ENCODE measurements around the gene LDLRAP1. TPM values are rescaled to one million over a fixed set of nuclear protein-coding genes. Genes with fewer than 3 reads are reported as not detected.
A peak's percentile ranks its signal among the peaks of the same experiment; 100 is the strongest.

LDLRAP1 gene
- total and polyA plus RNA-seq, 9 of the 15 experiments (the other 6 are each of a cell fraction or from before 2014, with no cell fraction given): 0.56 to 29.6 (median 16.2) TPM

DNA sequence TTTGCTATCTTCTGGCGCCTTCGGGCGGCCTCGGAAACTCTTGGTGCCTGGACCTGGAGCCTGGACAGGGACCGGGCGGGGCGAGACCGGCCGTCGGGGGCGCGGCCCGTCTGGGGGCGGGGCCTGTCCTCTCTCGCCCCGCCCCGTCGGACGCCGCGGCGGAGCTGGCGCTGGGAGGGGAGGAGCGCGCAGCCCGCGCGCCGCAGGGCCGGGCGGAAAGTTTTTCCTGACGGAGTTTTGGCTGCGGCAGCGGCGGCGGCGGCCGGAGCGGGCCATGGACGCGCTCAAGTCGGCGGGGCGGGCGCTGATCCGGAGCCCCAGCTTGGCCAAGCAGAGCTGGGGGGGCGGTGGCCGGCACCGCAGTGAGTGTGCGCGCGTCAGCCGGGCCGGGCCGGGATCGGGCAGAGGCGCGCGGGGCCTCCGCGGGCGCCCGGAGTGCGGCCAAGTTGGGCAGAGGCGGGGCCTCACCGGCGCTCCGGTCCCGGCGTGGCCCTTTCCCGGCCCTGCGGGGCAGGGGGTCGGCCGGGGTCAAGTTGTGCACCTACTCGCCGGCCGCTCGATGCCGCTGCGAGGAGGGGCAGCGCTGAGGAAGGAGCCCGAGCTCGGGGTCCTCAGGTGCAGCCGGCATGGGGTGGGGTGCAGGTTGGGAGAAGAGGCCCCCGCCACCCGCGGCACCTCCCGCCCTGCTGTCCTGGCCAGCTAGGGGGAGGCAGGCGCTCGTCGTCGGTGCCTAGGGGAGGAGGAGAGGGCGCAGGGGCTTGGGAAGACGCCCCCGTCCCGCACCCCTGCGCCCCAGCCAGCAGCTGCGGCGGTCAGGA is at the start of gene LDLRAP1 (continued):
- TF ChIP-seq, protein P1, sequence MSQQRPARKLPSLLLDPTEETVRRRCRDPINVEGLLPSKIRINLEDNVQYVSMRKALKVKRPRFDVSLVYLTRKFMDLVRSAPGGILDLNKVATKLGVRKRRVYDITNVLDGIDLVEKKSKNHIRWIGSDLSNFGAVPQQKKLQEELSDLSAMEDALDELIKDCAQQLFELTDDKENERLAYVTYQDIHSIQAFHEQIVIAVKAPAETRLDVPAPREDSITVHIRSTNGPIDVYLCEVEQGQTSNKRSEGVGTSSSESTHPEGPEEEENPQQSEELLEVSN (IDR thresholded peaks at IDR 0.05; ENCODE audit: borderline replicate concordance in 1 of 2, extremely low read depth in 1 of 2, insufficient read depth in 1 of 2, insufficient read length in 1 of 2, low read depth in 1 of 2, low read length in 1 of 2, poor library complexity in 1 of 2, severe bottlenecking in 1 of 2): peak in 1 of 2 experiments; percentile 7
- TF ChIP-seq ZFX (CRISPR knock-in tag; IDR thresholded peaks at IDR 0.05) (peak; percentile 74), SIX5 (IDR thresholded peaks at IDR 0.05; ENCODE audit: borderline replicate concordance in 1 of 2, insufficient read depth in 1 of 2, low read depth in 1 of 2, low read length in 2 of 2) (no peak), RFX7 (CRISPR knock-in tag; IDR thresholded peaks at IDR 0.05) (no peak), CXXC5 (CRISPR knock-in tag; IDR thresholded peaks at IDR 0.05) (peak; percentile 91), CCNT2 (IDR thresholded peaks at IDR 0.05; ENCODE audit: borderline replicate concordance, extremely low read depth, insufficient read length, low read depth, low read length) (peak; percentile 66), POLR2B (IDR thresholded peaks at IDR 0.05; ENCODE audit: low read depth, partially characterized antibody) (no peak), PHF8 (IDR thresholded peaks at IDR 0.05; ENCODE audit: borderline replicate concordance, low read length) (peak; percentile 90; the same call in 1 of the 2 replicates), RAD51 (IDR thresholded peaks at IDR 0.05; ENCODE audit: borderline replicate concordance, low read depth) (no peak), ESRRA (IDR thresholded peaks at IDR 0.05; ENCODE audit: borderline replicate concordance, low read depth) (peak; percentile 45; the same call in 1 of the 2 replicates), MYNN (IDR thresholded peaks at IDR 0.05) (no peak), MYNN (CRISPR knock-in tag; IDR thresholded peaks at IDR 0.05) (no peak), HBP1 (CRISPR knock-in tag; IDR thresholded peaks at IDR 0.05) (no peak), ZNF134 (CRISPR knock-in tag; conservative IDR thresholded peaks at IDR 0.05) (no peak), ZKSCAN8 (CRISPR knock-in tag; IDR thresholded peaks at IDR 0.05) (no peak), ETV1 (tag; conservative IDR thresholded peaks at IDR 0.05; ENCODE audit: low read depth) (no peak), ZNF263 (CRISPR knock-in tag; IDR thresholded peaks at IDR 0.05; ENCODE audit: borderline replicate concordance) (peak; percentile 61), ETV5 (CRISPR knock-in tag; IDR thresholded peaks at IDR 0.05; ENCODE audit: low read depth) (0 out of 2 replicates have a peak, but pooled peaks have one; percentile 0), ZNF766 (CRISPR knock-in tag; conservative IDR thresholded peaks at IDR 0.05) (0 out of 2 replicates have a peak, but pooled peaks have one; percentile 40), MTA3 (IDR thresholded peaks at IDR 0.05; ENCODE audit: borderline replicate concordance) (peak; percentile 57; the same call in 1 of the 2 replicates), COPS2 (conservative IDR thresholded peaks at IDR 0.05) (no peak), XRCC3 (IDR thresholded peaks at IDR 0.05) (no peak), RNF2 (IDR thresholded peaks at IDR 0.05) (no peak), ZNF280A (IDR thresholded peaks at IDR 0.05; ENCODE audit: low read depth, partially characterized antibody) (no peak)

Measured in K562 (cell line).